C4-2B (cell line): ENCODE measurements around the gene LPAR5.

Source experiments
- H3K27ac ChIP-seq: fragments of 450-650 bp; 2 replicates; pipeline ENCODE4 v1.5.1; 2017
- ZFX ChIP-seq: fragments of 450-650 bp; IDR thresholded peaks from 2 replicates; pipeline ENCODE4 v1.6.1; 2017
- TF ChIP-seq, protein P1 (sequence below): fragments of 450-650 bp; conservative IDR thresholded peaks from 2 replicates; pipeline ENCODE4 v1.5.1; 2017; ENCODE audit warnings: mild to moderate bottlenecking

The LPAR5 gene

GRCh38 chr12:6638305-6638704, 2.5 kb upstream of the LPAR5 start:
- TF ChIP-seq, protein P1, sequence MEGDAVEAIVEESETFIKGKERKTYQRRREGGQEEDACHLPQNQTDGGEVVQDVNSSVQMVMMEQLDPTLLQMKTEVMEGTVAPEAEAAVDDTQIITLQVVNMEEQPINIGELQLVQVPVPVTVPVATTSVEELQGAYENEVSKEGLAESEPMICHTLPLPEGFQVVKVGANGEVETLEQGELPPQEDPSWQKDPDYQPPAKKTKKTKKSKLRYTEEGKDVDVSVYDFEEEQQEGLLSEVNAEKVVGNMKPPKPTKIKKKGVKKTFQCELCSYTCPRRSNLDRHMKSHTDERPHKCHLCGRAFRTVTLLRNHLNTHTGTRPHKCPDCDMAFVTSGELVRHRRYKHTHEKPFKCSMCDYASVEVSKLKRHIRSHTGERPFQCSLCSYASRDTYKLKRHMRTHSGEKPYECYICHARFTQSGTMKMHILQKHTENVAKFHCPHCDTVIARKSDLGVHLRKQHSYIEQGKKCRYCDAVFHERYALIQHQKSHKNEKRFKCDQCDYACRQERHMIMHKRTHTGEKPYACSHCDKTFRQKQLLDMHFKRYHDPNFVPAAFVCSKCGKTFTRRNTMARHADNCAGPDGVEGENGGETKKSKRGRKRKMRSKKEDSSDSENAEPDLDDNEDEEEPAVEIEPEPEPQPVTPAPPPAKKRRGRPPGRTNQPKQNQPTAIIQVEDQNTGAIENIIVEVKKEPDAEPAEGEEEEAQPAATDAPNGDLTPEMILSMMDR = no peak
- TF ChIP-seq ZFX = no peak
- no peak overlapping the region for H3K27ac ChIP-seq

GRCh38 chr12:6635375-6635855, 344 bp downstream of the LPAR5 start:
- H3K27ac ChIP-seq = no peak overlapping the region
- no peak for TF ChIP-seq ZFX
- TF ChIP-seq, protein P1 = no peak

- TF ChIP-seq, protein P1 = no peak
- TF ChIP-seq ZFX = no peak
- H3K27ac ChIP-seq = no peak overlapping the region
Observed at GRCh38 chr12:6632026-6632983, 3.5 kb downstream of the LPAR5 start.

DNA sequence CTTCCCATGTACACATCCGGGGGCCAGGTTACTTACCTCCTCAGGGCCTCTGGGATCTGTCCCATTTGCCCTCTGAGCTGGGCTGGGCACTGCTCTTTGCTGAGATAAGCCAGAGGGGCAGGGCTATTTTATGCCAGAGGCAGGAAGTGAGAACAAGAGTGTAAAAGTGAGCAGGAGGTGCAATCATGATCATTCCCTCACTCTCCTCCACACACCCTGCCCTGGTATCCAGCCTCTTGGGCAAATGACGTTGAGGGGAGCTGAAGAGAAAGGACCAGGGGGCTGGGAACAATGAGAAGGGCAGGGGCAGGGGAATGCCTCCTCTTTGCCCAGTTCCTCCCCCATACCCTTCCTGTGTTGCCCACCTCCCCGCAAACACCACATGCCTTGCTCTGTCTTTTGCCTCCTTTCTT, 4.2 kb downstream of the LPAR5 start:
- no peak for TF ChIP-seq ZFX
- TF ChIP-seq, protein P1 = no peak
- H3K27ac ChIP-seq = no peak overlapping the region

GRCh38 chr12:6630736-6631135, 5.0 kb downstream of the LPAR5 start:
- TF ChIP-seq, protein P1 = no peak
- TF ChIP-seq ZFX = no peak
- H3K27ac ChIP-seq = no peak overlapping the region

- TF ChIP-seq, protein P1 = no peak
- TF ChIP-seq ZFX = no peak
- no peak overlapping the region for H3K27ac ChIP-seq
Observed at GRCh38 chr12:6627616-6628015, 8.1 kb downstream of the LPAR5 start.

DNA sequence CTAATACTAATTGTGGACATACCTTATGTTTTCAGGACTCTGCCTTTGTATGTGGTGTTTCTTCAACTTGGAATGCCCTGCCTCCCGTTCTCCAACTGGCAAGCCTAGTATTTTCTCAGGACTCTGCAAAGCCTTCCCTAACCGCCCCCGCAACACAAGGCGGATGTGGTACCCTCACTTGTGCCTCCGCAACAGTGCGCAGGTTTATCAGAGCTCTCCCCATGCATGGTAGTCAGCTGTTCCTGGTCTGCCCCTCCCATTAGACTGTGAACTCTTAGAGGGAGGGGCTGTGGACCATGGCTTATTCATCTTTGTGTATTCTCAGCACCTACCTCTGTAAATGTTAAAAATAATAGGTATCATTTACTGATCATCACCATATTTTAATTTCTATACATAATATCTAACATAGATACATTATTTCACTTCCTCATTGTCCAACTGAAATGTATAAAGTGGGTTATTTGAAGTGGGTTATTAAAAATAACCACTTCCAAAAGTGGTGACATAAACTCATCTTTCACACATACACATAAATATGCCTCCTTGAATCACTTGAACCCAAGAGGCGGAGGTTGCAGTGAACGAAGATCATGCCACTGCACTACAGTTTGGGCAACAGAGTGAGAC, 9.0 kb downstream of the LPAR5 start:
- TF ChIP-seq, protein P1 = no peak
- no peak for TF ChIP-seq ZFX
- no peak overlapping the region for H3K27ac ChIP-seq
